Right ventricle myocardium inferior (tissue), 1 donor: ENCODE measurements around the gene FETUB. TPM values are rescaled to one million over a fixed set of nuclear protein-coding genes. Genes with fewer than 3 reads are reported as not detected.
"Not testable (repeated sequence)": the region's sequence is repeated elsewhere in the genome, so short reads cannot be mapped to it uniquely, and the experiment has no call there.

Source experiments
- ATAC-seq: fragments of 200-7000 bp; cut with Tn5 transposase; one replicate; pipeline ENCODE4 v1.9.1; 2020; ENCODE audit warnings: mild to moderate bottlenecking, moderate library complexity
- DNase-seq: peaks from one replicate; pipeline ENCODE4 v3.0.0; 2021; ENCODE audit errors: missing footprints
- intact Hi-C: fragments of 100-400 bp; cut with DNase I; formaldehyde crosslinking; loops from one replicate; pipeline ENCODE4 v1.11.0; 2022
- total RNA-seq: library from RNA; stranded (reverse); fragmentation: NEBNext Ultra II Directional; extraction: Animal tissue kit (Norgen Biotek cat#: 25700); gene quantifications from one replicate; pipeline ENCODE4 v1.2.1, GENCODE V29; 2021
- donor health status: DM: no; HTN: yes; CAD: no; lungs with severe emphysema.

FETUB gene
- total RNA-seq, 1 donor from 2014 or later = not detected

- DNase-seq = no peak
- ATAC-seq = no peak
- intact Hi-C loops = no loop called here
Measured at GRCh38 chr3:186696522-186696921, 56.3 kb downstream of the FETUB start.

- DNase-seq (no peak), ATAC-seq (peak; percentile 91)
- intact Hi-C loops = no loop called here
Measured at GRCh38 chr3:186697510-186697909, 57.3 kb downstream of the FETUB start.

DNA sequence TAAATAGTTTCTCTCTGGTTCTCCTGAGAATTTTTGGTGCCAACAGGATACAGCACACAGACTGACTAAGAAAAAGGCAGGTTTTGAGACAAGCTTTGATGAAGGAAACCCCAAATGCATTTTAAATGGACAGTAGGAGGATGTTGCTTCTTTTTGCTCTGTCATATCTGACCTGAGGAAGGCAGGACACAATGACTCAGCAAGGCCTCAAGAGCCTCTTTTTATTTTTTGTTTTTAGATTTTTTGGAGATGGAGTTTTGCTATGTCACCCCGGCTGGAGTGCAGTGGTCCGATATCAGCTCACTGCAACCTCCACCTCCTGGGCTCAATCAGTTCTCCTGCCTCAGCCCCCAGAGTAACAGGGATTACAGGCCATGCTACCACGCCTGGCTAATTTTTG lies 60.1 kb downstream of the FETUB start:
- DNase-seq (no peak), ATAC-seq (no peak)
- intact Hi-C loops = no loop called here

- ATAC-seq, intact Hi-C loops, DNase-seq: not testable (repeated sequence)
Measured at GRCh38 chr3:186702451-186702850, 62.3 kb downstream of the FETUB start.

Other genes starting within 250 kb of the FETUB start
- 1.2 TPM for gene CRYGS, start 96.0 kb upstream of the FETUB start, total RNA-seq
- 5.3 TPM for gene TBCCD1, start 73.1 kb upstream of the FETUB start, total RNA-seq
- 26.5 TPM for gene DNAJB11, start 69.7 kb upstream of the FETUB start, total RNA-seq
- not detected for gene AHSG, start 27.3 kb upstream of the FETUB start, total RNA-seq
- not detected for gene HRG, start 25.6 kb downstream of the FETUB start, total RNA-seq
- 0.62 TPM for gene KNG1, start 77.0 kb downstream of the FETUB start, total RNA-seq
- 422 TPM for gene EIF4A2, start 143.2 kb downstream of the FETUB start, total RNA-seq
- 11.1 TPM for gene RFC4, start 166.1 kb downstream of the FETUB start, total RNA-seq
- 19.3 TPM for gene ADIPOQ, start 202.3 kb downstream of the FETUB start, total RNA-seq